Endometrial microvascular endothelial cells (primary cell): ENCODE data around the gene PREX1. TPM values are rescaled to one million over a fixed set of nuclear protein-coding genes. Genes with fewer than 3 reads are reported as not detected.

Source experiments
- in situ Hi-C: cut with HindIII; loops from 2 replicates; pipeline ENCODE4 v1.10.0; 2017; ENCODE audit warnings: low sequenced_read_pairs, low pct_unique_long_range_greater_than_20kb; ENCODE audit errors: inconsistent ontology term
- total RNA-seq: library from RNA; depleted of rRNA; stranded (reverse); fragments of >200 nt; gene quantifications from one replicate; pipeline ENCODE4 v1.2.3, GENCODE V29; 2015; ENCODE audit errors: inconsistent ontology term

Gene PREX1
- total RNA-seq, 1 donor from 2014 or later, result 60.5 TPM

- in situ Hi-C loops, result no loop called here
These were observed 160.3 kb downstream of the PREX1 start for GRCh38 chr20:48667481-48667880.

GRCh38 chr20:48665785-48666184, 162.0 kb downstream of the PREX1 start:
- in situ Hi-C loops, result no loop called here

- in situ Hi-C loops, result no loop called here
These were observed 165.1 kb downstream of the PREX1 start for GRCh38 chr20:48662711-48663110.

DNA sequence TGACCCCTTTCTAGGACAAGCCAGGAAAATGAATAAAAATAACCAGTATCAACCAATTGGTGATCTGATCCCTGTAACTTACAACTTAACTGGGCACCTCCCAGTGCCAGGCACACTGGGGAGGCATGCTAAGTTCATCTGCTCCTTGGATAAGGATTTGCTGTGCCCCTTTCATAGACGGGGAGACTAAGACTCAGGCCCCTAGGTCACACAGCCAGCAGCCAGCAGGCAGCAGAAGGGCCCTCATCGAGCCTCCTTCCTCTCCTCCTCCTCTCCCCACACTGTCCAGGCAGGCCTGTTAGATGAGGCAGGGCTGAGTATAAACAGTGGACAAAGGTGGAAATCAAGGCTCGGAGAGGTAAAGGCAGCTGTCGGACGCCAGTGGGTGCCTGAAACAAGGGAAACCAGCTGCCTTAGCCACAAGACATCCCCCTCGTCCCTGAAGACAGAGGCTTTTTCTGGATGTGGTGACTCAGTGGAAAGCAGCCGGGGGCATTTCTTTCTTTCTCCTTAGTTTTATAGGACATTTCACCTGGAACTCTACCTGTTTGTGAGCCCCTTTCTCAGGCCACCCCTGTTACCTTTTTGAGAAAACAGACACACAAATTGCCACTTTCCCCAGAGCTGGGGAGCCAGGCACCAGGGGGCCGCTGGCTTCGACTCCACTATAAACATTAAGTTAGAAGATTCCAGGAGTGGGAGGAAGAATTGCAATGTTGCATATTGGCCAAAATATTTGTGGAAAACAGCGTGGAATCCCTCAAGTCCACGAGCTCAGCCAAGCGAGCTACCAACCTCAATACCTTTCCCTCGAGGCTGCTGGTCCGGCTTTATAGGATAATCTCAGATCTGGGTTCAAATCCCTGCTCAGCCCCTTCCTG, 166.0 kb downstream of the PREX1 start:
- in situ Hi-C loops, result no loop called here

GRCh38 chr20:48660788-48661187, 167.0 kb downstream of the PREX1 start:
- in situ Hi-C loops, result no loop called here

GRCh38 chr20:48659858-48660257, 167.9 kb downstream of the PREX1 start:
- in situ Hi-C loops, result no loop called here

- in situ Hi-C loops, result no loop called here
These were observed 169.3 kb downstream of the PREX1 start for GRCh38 chr20:48658505-48658904.

DNA sequence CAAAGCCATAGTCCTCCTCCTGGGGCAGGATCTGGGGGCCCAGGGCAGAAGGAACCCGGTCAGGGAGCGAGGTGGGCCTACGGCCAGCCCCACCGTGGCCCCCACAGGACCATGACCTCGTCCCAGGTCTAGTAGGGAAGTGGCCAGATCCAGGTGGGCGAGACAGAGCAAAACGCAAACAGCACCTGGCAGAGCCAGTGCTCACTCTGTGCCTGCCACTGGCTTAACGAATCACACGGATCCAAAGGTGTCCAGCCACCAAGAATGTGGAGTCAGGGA, 169.7 kb downstream of the PREX1 start:
- in situ Hi-C loops, result no loop called here

DNA sequence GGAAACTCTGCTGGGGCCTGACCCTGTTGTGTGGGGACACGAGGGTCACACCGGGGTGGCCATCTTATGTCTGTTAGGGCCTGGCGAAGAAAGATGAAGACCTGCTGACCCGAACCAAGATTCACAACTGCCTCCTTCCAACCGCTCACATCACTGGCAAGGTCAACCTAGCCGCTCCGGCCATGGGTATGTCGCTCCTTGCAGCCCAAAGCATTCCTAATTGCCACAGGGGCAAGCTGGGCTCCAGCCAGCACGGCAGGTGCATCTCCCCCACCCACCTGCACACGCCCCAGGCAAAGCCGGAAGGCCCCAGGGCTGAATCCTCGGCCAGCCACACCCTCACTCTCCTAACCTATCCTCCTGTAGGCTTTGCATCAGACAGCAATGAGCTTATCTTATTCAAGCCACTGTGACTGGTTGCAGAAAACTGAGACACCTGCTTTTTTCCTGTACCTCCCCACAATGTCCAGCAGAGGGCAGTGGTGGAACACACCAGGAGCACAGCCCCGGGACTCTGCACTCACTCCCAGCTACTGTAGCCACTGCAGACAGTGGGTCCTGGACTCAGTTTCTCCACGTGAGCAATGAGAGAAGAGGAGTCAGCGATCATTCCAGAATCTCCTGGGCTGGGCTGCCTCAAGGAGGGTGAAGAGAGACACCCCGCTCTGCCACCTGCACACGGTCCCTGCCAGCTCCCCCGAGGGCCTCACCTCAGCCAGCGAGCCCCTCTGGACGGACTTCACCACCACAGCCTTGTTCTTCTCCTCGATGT, 170.2 kb downstream of the PREX1 start:
- in situ Hi-C loops, result no loop called here

DNA sequence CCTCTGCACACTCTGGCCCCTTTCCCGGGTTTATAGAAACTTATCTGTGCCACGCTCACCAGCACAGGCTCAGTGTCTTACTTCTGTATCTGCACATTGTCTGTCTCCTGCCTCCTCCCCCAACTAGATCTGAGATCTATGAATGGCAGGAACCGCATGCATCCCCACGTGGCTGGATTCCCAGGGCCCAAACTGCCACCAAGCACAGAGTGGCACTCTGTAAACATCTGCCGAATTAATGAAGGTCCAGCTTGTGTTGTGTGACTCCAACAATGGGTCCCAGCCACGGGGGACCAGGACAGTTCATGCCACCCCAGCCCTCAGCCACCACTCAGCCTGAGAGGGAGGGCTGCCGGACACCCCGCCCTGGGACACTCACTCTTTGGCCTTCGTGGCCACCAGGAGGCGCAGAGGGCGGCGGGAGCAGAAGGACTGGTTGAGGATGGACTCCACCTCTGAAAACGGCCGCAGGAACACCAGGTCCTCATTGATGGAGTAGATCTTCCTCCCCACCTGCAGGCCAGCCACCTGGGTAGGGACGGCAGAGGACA, 171.1 kb downstream of the PREX1 start:
- in situ Hi-C loops, result no loop called here

GRCh38 chr20:48656137-48656536, 171.7 kb downstream of the PREX1 start:
- in situ Hi-C loops, result no loop called here

DNA sequence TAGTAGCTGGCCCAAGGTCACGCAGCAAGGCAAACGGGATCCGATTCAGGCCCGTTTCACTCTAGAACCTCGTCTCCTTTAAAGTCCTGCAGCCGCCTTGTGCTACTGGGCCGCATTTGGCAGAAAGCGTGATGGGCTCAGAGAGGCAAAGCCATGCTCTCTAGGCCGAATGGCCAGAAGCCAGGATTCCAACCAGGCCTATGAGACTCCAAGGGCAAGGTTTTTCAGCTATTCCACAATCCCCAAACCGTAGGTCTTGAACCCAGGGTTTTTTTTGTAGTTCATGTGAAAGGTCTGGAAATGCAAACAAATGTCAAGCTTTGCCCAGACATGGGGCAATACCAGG, 174.1 kb downstream of the PREX1 start:
- in situ Hi-C loops, result no loop called here

DNA sequence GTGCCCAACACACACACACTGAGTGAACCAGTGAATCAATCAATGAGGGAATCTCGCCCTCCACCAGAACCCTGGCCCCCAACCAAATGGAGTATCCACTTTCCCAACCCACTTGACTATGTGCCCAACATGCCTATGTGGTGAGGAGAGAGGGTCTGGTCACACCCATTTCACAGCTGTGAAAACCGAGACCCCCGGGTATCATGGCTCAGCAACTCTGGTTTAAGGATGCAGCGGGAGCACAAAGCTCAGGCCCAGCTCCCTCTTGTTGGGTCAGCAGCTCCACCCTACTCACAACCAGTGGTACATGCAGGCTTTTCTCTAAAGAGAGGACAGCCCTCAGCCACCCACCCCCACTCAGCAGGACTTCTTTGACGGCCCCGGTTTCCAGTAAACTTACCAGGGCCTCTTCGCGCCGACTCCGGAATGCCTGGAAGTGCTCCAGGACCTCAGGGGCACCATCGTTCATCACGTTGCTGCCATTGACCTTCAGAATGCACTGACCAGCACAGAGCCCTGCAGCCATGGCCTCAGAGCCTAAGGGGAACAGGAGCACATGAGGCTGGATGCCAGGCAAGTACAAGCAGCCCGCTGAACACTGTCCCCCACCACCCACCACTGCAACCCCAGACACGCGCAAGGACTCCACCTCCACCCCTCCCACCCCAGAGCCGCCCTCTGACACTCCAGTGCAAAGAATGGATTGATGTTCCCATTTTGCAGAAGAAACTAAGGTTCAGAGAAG, 174.7 kb downstream of the PREX1 start:
- in situ Hi-C loops, result no loop called here

- in situ Hi-C loops, result no loop called here
These were observed 175.8 kb downstream of the PREX1 start for GRCh38 chr20:48651960-48652359.

DNA sequence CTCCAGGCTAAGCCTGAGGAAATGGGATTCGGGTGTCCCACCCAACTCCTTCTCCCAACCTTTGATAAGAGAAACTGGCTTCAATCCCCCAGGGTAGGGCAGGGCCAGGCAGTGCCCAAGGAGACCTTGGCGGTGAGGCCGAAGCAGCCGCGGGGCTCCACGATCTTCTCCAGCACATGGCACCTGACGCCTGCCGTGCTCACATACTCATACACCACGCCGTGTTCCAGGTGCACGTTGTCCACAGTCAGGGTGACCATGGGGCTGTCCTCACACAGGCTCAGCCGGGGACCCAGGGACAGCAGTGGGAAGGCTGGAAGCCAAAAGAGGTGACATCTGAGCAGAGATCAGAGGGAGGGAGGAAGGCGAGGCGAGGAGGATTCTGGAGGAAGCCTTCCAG, 176.5 kb downstream of the PREX1 start:
- in situ Hi-C loops, result no loop called here

- in situ Hi-C loops, result no loop called here
These were observed 177.9 kb downstream of the PREX1 start for GRCh38 chr20:48649868-48650267.

DNA sequence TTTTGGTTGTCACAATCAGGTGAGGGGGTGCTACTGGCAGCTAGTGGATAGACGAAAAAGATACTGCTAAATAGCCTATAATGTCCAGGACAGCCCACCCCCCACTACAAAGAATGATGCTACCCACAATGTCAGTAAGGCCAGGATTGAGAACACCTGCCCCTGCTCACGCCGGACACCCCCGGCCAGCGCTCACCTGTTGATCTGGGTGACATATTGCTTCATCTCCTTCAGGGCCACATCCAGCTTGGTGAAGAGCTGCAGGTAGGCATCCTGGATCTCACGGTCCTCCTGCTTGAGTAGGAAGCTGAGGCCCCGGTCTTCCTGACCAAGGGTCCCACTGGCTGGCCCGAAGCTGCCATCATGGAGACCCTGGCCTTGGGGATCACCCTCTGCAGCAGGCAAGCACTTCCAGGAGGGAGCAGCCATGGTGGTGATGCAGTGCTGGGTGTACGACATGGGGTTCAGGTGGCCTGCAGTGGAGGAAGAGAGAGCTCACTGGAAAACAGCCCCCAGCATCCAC, 178.6 kb downstream of the PREX1 start:
- in situ Hi-C loops, result no loop called here

- in situ Hi-C loops, result no loop called here
These were observed 179.2 kb downstream of the PREX1 start for GRCh38 chr20:48648482-48649051.

- in situ Hi-C loops, result no loop called here
These were observed 179.9 kb downstream of the PREX1 start for GRCh38 chr20:48647858-48648257.
